HepG2 (cell line): ENCODE data around the gene FAM221B. TPM values are rescaled to one million over a fixed set of nuclear protein-coding genes. Genes with fewer than 3 reads are reported as not detected.

ENCODE experiments used
- ATAC-seq: fragments of 200-7000 bp; cut with Tn5 transposase; 3 replicates; pipeline ENCODE4 v1.9.1; 2020; ENCODE audit warnings: mild to moderate bottlenecking, moderate library complexity
- BruUV-seq: library from RNA; stranded (reverse); fragments of 400-500 nt; replicated peaks from 2 replicates; lab custom pipeline; 2021; lab: Mats Ljungman, UMichigan
- CTCF ChIA-PET: fragments of 300-600 bp; formaldehyde crosslinking; extraction: SDS; loops from one replicate; lab custom pipeline; 2021; ENCODE audit warnings: low total read pairs, inconsistent platforms, low intra/inter-chr PET ratio; lab: Yijun Ruan, JAX
- POLR2A ChIA-PET: fragments of 350-600 bp; sonication (Branson Sonifier 250); formaldehyde crosslinking; loops from one replicate; lab custom pipeline; 2020; ENCODE audit warnings: antibody characterized with exemption, inconsistent platforms; lab: Yijun Ruan, JAX
- DNase-seq: peaks from one replicate; pipeline ENCODE4 v3.0.0-alpha.2; 2015; ENCODE audit warnings: low spot score
- FAIRE-seq: peaks from 3 replicates; lab custom pipeline; 2011; peaks lifted over from hg19 to GRCh38; lab: Jason Lieb, UNC
- H2AFZ ChIP-seq: one replicate; pipeline ENCODE4 v1.6.1; 2011; ENCODE audit warnings: low read length, inconsistent platforms
- H3K27ac ChIP-seq: fragments of 300-600 bp; 3 replicates; pipeline ENCODE4 v1.8.0; 2011; ENCODE audit warnings: mixed run types, mild to moderate bottlenecking, mixed read lengths, low read length, inconsistent platforms; ENCODE audit not compliant: insufficient read depth; ENCODE audit errors: extremely low read length
- H3K27me3 ChIP-seq, 2 experiments: fragments of 200-600 bp in 1 of 2; 2 replicates in 1 of 2; 3 replicates in 1 of 2; pipeline versions ENCODE4 v1.6.0 to v1.8.0; 2011; ENCODE audit warnings: low read length in 2 of 2, mild to moderate bottlenecking in 2 of 2, moderate library complexity in 2 of 2, inconsistent platforms in 1 of 2; ENCODE audit not compliant: insufficient read depth in 2 of 2, control insufficient read depth in 1 of 2
- H3K36me3 ChIP-seq, 2 experiments: fragments of 200-600 bp in 1 of 2; replicated peaks in 1 of 2; 2 replicates in 1 of 2; 3 replicates in 1 of 2; pipeline versions ENCODE4 v1.5.1 to v1.8.0; 2011; ENCODE audit warnings: low read length in 2 of 2, inconsistent platforms in 1 of 2; ENCODE audit not compliant: insufficient read depth in 2 of 2, control insufficient read depth in 1 of 2
- H3K4me1 ChIP-seq: 2 replicates; pipeline ENCODE4 v1.5.1; 2012; ENCODE audit warnings: low read length, inconsistent platforms; ENCODE audit not compliant: insufficient read depth
- H3K4me2 ChIP-seq: 2 replicates; pipeline ENCODE4 v1.6.0; 2011; ENCODE audit warnings: low read depth, low read length, inconsistent platforms
- H3K4me3 ChIP-seq, 3 experiments: fragments of 200-600 bp in 1 of 3; sonication (generic), shearing (Covaris generic) in 1 of 3; replicated peaks in 1 of 3; 2 replicates each; pipeline ENCODE4 v1.5.1; 2011 to 2016; ENCODE audit warnings: low read length in 3 of 3, inconsistent platforms in 2 of 3, low read depth in 2 of 3, mild to moderate bottlenecking in 2 of 3, control low read depth in 1 of 3, mixed read lengths in 1 of 3; ENCODE audit not compliant: insufficient read depth in 1 of 3
- H3K79me2 ChIP-seq: one replicate; pipeline ENCODE4 v1.6.1; 2011; ENCODE audit warnings: low read length, inconsistent platforms; ENCODE audit not compliant: insufficient read depth
- H3K9ac ChIP-seq: 2 replicates; pipeline ENCODE4 v1.6.0; 2011; ENCODE audit warnings: mild to moderate bottlenecking, low read depth, low read length, inconsistent platforms; ENCODE audit not compliant: insufficient read depth
- H3K9me3 ChIP-seq: 2 replicates; pipeline ENCODE4 v1.5.1; 2012; ENCODE audit warnings: mild to moderate bottlenecking, low read length
- H4K20me1 ChIP-seq: 2 replicates; pipeline ENCODE4 v1.6.0; 2011; ENCODE audit warnings: inconsistent platforms, mild to moderate bottlenecking, low read length, moderate library complexity; ENCODE audit not compliant: insufficient read depth
- AHDC1 ChIP-seq: sonication (generic); formaldehyde crosslinking; IDR thresholded peaks from 2 replicates; pipeline ENCODE4 v1.5.1; 2020; ENCODE audit warnings: mild to moderate bottlenecking, missing genetic modification reagents, borderline replicate concordance
- GLMP ChIP-seq: sonication (generic); formaldehyde crosslinking; IDR thresholded peaks from 2 replicates; pipeline ENCODE4 v1.9.0; 2021; ENCODE audit warnings: missing genetic modification reagents, mild to moderate bottlenecking, borderline replicate concordance
- NCOA2 ChIP-seq: sonication (generic); formaldehyde crosslinking; IDR thresholded peaks from 2 replicates; pipeline ENCODE4 v1.8.0; 2022; ENCODE audit warnings: inconsistent platforms
- RAD51 ChIP-seq: fragments of 450-650 bp; IDR thresholded peaks from 2 replicates; pipeline ENCODE4 v1.6.1; 2016; ENCODE audit warnings: borderline replicate concordance
- SALL2 ChIP-seq: sonication (generic); formaldehyde crosslinking; IDR thresholded peaks from 2 replicates; pipeline ENCODE4 v1.8.1; 2023; ENCODE audit warnings: mild to moderate bottlenecking, missing genetic modification reagents, inconsistent platforms
- SAP130 ChIP-seq: IDR thresholded peaks from 2 replicates; pipeline ENCODE4 v1.6.1; 2016; ENCODE audit warnings: low read depth
- SNAPC5 ChIP-seq: sonication (generic); formaldehyde crosslinking; IDR thresholded peaks from 2 replicates; pipeline ENCODE4 v1.8.1; 2023; ENCODE audit warnings: mild to moderate bottlenecking, missing genetic modification reagents, borderline replicate concordance
- THYN1 ChIP-seq: sonication (generic); formaldehyde crosslinking; IDR thresholded peaks from 2 replicates; pipeline ENCODE4 v1.8.1; 2023; ENCODE audit warnings: low read depth, mild to moderate bottlenecking, moderate library complexity, missing genetic modification reagents, borderline replicate concordance
- ZKSCAN8 ChIP-seq: IDR thresholded peaks from 2 replicates; pipeline ENCODE4 v1.6.1; 2016; ENCODE audit warnings: borderline replicate concordance, missing genetic modification reagents, missing compliant biosample characterization
- ZNF235 ChIP-seq: sonication (generic); formaldehyde crosslinking; IDR thresholded peaks from 2 replicates; pipeline ENCODE4 v1.8.1; 2023; ENCODE audit warnings: mild to moderate bottlenecking, missing genetic modification reagents, borderline replicate concordance
- ZNF484 ChIP-seq: sonication (generic); formaldehyde crosslinking; IDR thresholded peaks from 2 replicates; pipeline ENCODE4 v1.5.1; 2020; ENCODE audit warnings: mild to moderate bottlenecking, low read depth, missing genetic modification reagents, borderline replicate concordance
- ZNF780A ChIP-seq: sonication (generic); formaldehyde crosslinking; IDR thresholded peaks from 2 replicates; pipeline ENCODE4 v1.8.0; 2022; ENCODE audit warnings: mild to moderate bottlenecking, missing genetic modification reagents, moderate library complexity
- ZNF850 ChIP-seq: sonication (generic); formaldehyde crosslinking; conservative IDR thresholded peaks from 2 replicates; pipeline ENCODE4 v1.9.0; 2021; ENCODE audit warnings: mild to moderate bottlenecking, missing genetic modification reagents
- ZZZ3 ChIP-seq: sonication (generic); formaldehyde crosslinking; IDR thresholded peaks from 2 replicates; pipeline ENCODE4 v1.4.0; 2020; ENCODE audit warnings: missing genetic modification reagents, mild to moderate bottlenecking, borderline replicate concordance
- in situ Hi-C: cut with HindIII; loops from 2 replicates; pipeline ENCODE4 v1.10.0; 2017; ENCODE audit warnings: low pct_unique_long_range_greater_than_20kb; ENCODE audit not compliant: extremely low pct_ligation_motif_present
- intact Hi-C: fragments of 100-400 bp; cut with micrococcal nuclease; formaldehyde crosslinking; loops from one replicate; pipeline ENCODE4 v1.10.0; 2022; ENCODE audit not compliant: unreplicated experiment
- polyA plus RNA-seq, 8 experiments: library from polyadenylated mRNA; depleted of rRNA in 3 of 8; stranded (reverse) in 7 of 8; unstranded in 1 of 8; fragments of >200 nt; fragmentation: Illumina TruSeq in 4 of 8; extraction: Trizol in 4 of 8; gene quantifications; 2 replicates each; pipeline versions ENCODE4 v1.2.1 to v1.2.3, GENCODE V29; 2011 to 2016; ENCODE audit warnings: low read depth in 4 of 8, missing spikeins in 1 of 8, mixed read lengths in 1 of 8; ENCODE audit not compliant: insufficient read depth in 1 of 8
- total RNA-seq, 5 experiments: library from RNA; depleted of rRNA; stranded (reverse); fragments of >200 nt; fragmentation: Illumina TruSeq; extraction: Trizol; gene quantifications; 2 replicates each; pipeline ENCODE4 v1.2.3, GENCODE V29; 2016; ENCODE audit warnings: low read depth in 1 of 5

The FAM221B gene
- total and polyA plus RNA-seq, 2 of the 13 experiments (the other 11 are each of a cell fraction or from before 2014, with no cell fraction given): not detected

- no peak for DNase-seq
- no peak for FAIRE-seq
- ChIA-PET POLR2A (no interaction called here), CTCF (no interaction called here)
- BruUV-seq: no TSS peak
- Histone ChIP-seq H3K4me1 (peaks cover 10% of the 10 kb centered on the region), H4K20me1 (no peaks in the 10 kb centered on the region), H3K4me2 (no peak overlapping the region), H3K4me3 (no peak overlapping the region), H3K36me3 (no peaks in the 10 kb centered on the region), H3K27me3 (no peaks in the 10 kb centered on the region), H3K9me3 (no peaks in the 10 kb centered on the region), H3K27ac (no peak overlapping the region), H3K79me2 (no peaks in the 10 kb centered on the region), H3K9ac (no peak overlapping the region), H2AFZ (no peak overlapping the region)
- ATAC-seq: no peak
- in situ Hi-C loops: no loop called here
- TF ChIP-seq SNAPC5 (no peak), ZNF850 (CRISPR knock-in tag) (no peak), NCOA2 (CRISPR knock-in tag) (no peak), ZNF235 (CRISPR knock-in tag) (no peak), AHDC1 (CRISPR knock-in tag) (no peak), SAP130 (CRISPR knock-in tag) (no peak), RAD51 (no peak), ZNF484 (no peak), ZNF780A (no peak), ZZZ3 (CRISPR knock-in tag) (no peak), GLMP (CRISPR knock-in tag) (no peak), THYN1 (no peak), ZKSCAN8 (CRISPR knock-in tag) (no peak), SALL2 (CRISPR knock-in tag) (no peak)
- intact Hi-C loops: no loop called here
Observed at GRCh38 chr9:35822926-35823325, 5.6 kb downstream of the FAM221B start.
